SK-N-MC (cell line): ENCODE data around the gene SHB.

Experiments used
- DNase-seq: peaks from one replicate; pipeline ENCODE4 v3.0.0-alpha.2; 2011; ENCODE audit warnings: low read depth, low spot score
- H3K27ac ChIP-seq: fragments of 200-600 bp; sonication (generic); 2 replicates; pipeline ENCODE4 v1.5.1; 2016; ENCODE audit warnings: mixed run types
- H3K36me3 ChIP-seq: fragments of 200-600 bp; sonication (generic); 2 replicates; pipeline ENCODE4 v1.6.1; 2017; ENCODE audit warnings: antibody characterized with exemption, low read length, mixed read lengths; ENCODE audit not compliant: insufficient read depth
- H3K4me3 ChIP-seq: fragments of 200-600 bp; sonication (generic); 2 replicates; pipeline ENCODE4 v1.5.1; 2016
- H3K9ac ChIP-seq: fragments of 200-600 bp; sonication (generic); 2 replicates; pipeline ENCODE4 v1.8.0; 2017; ENCODE audit warnings: mixed run types, mixed read lengths; ENCODE audit not compliant: insufficient read length
- H3K9me3 ChIP-seq: fragments of 200-600 bp; sonication (generic); 2 replicates; pipeline ENCODE4 v1.6.1; 2017; ENCODE audit warnings: low read depth, mild to moderate bottlenecking, antibody characterized with exemption, low read length, moderate library complexity, mixed read lengths
- EZH2 ChIP-seq: fragments of 200-600 bp; sonication (generic); IDR thresholded peaks from one replicate; pipeline ENCODE4 v1.6.1; 2017; ENCODE audit warnings: antibody characterized with exemption
- FOXP2 ChIP-seq: optimal IDR thresholded peaks from 2 replicates; pipeline ENCODE3; 2011; ENCODE audit warnings: mild to moderate bottlenecking, moderate library complexity; ENCODE audit not compliant: insufficient read depth; ENCODE audit errors: extremely low read length, control extremely low read depth
- POLR2AphosphoS5 ChIP-seq: IDR thresholded peaks from 2 replicates; pipeline ENCODE4 v1.6.1; 2012; ENCODE audit warnings: mild to moderate bottlenecking, low read depth, low read length, borderline replicate concordance

The SHB gene

GRCh38 chr9:38004809-38005560 is 64.0 kb downstream of the SHB start:
- no peak overlapping the region for H3K9ac ChIP-seq
- H3K9me3 ChIP-seq: no peaks in the 10 kb centered on the region
- no peak for TF ChIP-seq FOXP2
- no peak for DNase-seq
- no peak overlapping the region for H3K4me3 ChIP-seq
- H3K36me3 ChIP-seq: no peaks in the 10 kb centered on the region
- H3K27ac ChIP-seq: no peak overlapping the region

- Histone ChIP-seq H3K9me3 (no peaks in the 10 kb centered on the region), H3K36me3 (no peaks in the 10 kb centered on the region), H3K9ac (no peak overlapping the region), H3K27ac (no peak overlapping the region), H3K4me3 (no peak overlapping the region)
- no peak for DNase-seq
- TF ChIP-seq FOXP2: no peak
- no peak for TF ChIP-seq POLR2AphosphoS5
- no peak for TF ChIP-seq EZH2
These were observed 64.8 kb downstream of the SHB start for GRCh38 chr9:38003946-38004808.

GRCh38 chr9:38003230-38003629 is 65.8 kb downstream of the SHB start:
- DNase-seq: no peak
- no peak overlapping the region for H3K9ac ChIP-seq
- no peaks in the 10 kb centered on the region for H3K9me3 ChIP-seq
- no peak overlapping the region for H3K4me3 ChIP-seq
- TF ChIP-seq FOXP2 (no peak), EZH2 (no peak), POLR2AphosphoS5 (no peak)
- no peaks in the 10 kb centered on the region for H3K36me3 ChIP-seq
- H3K27ac ChIP-seq: no peak overlapping the region

DNA sequence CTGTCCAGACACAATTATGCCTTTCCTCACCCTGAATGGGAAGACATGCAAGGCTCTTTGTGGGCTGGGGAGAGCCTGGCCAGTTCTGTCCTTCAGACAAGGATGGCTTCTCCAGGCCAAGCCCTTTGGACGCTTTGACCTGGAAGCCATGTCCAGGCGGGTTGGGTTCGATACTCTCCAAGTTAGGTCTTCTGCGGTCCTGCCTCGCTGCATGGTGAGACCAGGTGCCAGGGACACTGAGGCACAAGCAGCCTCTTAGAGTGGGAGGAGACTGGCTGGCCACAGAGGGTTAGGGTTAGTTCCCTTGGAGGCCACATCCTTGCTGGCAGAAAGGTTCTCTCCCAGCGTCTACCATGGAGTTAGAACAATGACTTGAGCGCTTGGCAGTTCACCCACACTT is 67.6 kb downstream of the SHB start:
- H3K4me3 ChIP-seq: no peak overlapping the region
- H3K9ac ChIP-seq: no peak overlapping the region
- H3K9me3 ChIP-seq: no peaks in the 10 kb centered on the region
- no peak for DNase-seq
- no peaks in the 10 kb centered on the region for H3K36me3 ChIP-seq
- no peak overlapping the region for H3K27ac ChIP-seq
- no peak for TF ChIP-seq FOXP2
- TF ChIP-seq EZH2: no peak
- TF ChIP-seq POLR2AphosphoS5: no peak

- DNase-seq: no peak
- Histone ChIP-seq H3K36me3 (no peaks in the 10 kb centered on the region), H3K4me3 (no peak overlapping the region), H3K9me3 (no peaks in the 10 kb centered on the region), H3K27ac (no peak overlapping the region), H3K9ac (no peak overlapping the region)
- no peak for TF ChIP-seq FOXP2
- TF ChIP-seq POLR2AphosphoS5: no peak
- no peak for TF ChIP-seq EZH2
These were observed 68.3 kb downstream of the SHB start for GRCh38 chr9:38000735-38001134.

DNA sequence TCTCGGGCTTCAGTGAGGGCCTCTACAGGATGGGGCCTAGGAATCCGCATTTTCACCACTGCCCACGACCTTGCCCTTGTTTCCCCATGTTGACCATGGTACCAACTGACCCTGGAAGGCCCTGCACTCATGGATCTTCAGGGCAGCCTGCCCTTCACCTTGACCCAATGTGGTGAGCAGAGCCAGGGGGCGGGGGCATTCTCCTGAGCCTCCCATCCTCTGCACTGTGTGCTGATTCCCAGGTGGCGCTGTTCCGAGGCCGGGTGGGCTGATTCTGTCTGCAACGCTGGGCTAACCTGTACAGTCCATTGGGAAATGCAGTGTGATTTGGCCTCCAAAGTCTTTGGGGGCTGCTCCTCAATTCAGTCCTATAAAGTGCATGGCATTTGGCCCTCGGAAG is 68.7 kb downstream of the SHB start:
- Histone ChIP-seq H3K36me3 (no peaks in the 10 kb centered on the region), H3K9me3 (no peaks in the 10 kb centered on the region), H3K4me3 (no peak overlapping the region), H3K27ac (no peak overlapping the region), H3K9ac (no peak overlapping the region)
- DNase-seq: no peak
- no peak for TF ChIP-seq EZH2
- no peak for TF ChIP-seq POLR2AphosphoS5
- TF ChIP-seq FOXP2: no peak

DNA sequence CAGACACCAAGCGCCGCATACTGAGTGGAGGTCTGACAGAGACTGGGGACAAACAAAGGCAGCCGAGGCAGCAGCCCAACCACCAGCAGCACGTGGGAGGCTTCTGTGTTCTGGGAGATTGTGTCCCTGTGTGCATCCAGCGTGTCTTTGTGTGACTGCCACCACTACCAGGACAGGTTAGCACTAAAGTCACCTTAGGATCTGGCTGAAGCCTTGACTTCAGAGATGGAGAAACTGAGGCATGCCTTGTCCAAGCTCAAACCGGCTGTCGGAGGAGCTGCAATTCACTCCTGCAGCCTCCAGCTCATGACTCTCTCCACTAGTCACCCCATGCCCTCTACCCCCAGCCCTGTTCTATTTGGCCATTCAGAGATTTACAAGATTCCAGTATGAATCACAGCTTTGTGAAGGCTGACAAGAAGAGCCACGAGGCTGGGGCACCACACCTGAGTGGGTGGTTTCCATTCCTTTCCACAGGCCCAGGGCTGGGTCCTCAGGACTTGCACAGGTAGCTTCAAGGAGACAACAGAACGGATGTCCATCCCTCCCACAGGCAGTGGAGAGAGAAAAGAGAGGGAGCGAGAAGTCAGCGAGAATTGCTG is 69.3 kb downstream of the SHB start:
- peak overlapping the region; percentile 72 for H3K27ac ChIP-seq
- DNase-seq: no peak
- no peaks in the 10 kb centered on the region for H3K9me3 ChIP-seq
- no peak overlapping the region for H3K4me3 ChIP-seq
- H3K9ac ChIP-seq: peak overlapping the region; percentile 7
- no peaks in the 10 kb centered on the region for H3K36me3 ChIP-seq
- TF ChIP-seq POLR2AphosphoS5 (no peak), EZH2 (no peak), FOXP2 (no peak)

DNA sequence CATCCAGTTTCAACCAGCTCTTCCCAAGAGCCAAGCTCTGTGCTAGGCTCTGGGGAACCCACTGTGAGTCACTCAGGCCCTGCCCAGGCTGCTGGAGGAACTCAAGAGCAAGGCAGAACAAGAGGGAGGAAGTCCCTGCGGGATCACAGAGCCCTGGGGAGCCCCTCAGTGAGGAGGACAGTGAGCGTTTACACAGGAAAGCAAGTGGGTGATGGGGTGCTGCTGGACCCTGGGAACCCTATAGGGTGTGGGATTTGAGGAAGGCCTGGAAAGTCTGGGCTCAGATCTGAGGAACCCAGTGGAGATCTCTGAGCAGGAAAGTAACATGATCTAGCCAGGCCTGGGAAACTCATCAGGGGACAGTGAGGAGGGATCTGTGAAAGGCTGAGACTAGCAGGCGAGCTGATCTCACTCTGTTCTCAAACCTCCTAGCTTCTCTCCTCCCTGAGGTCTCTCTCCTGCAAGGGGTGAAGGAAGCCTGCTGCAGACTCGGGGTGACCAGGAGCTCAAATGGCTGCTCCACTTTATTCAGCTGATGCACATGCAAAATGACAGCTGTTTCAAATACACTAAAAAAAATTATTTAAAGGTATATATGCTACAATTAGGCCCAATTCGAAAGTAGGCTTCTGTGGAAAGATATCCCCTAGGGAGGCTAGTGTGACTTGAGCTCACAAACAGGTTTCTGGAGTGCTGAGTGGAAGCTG is 70.0 kb downstream of the SHB start:
- no peaks in the 10 kb centered on the region for H3K9me3 ChIP-seq
- no peak overlapping the region for H3K4me3 ChIP-seq
- H3K36me3 ChIP-seq: no peaks in the 10 kb centered on the region
- TF ChIP-seq EZH2: no peak
- TF ChIP-seq POLR2AphosphoS5: no peak
- TF ChIP-seq FOXP2: no peak
- H3K9ac ChIP-seq: peak overlapping the region; percentile 7
- no peak for DNase-seq
- H3K27ac ChIP-seq: peak overlapping the region; percentile 72
